HG02678 (cell line): Measurements from ENCODE around the gene CAPN10.

Experiments
- ATAC-seq: cut with Tn5 transposase; IDR thresholded peaks from one replicate; pipeline ENCODE4 v1.9.1; 2021; ENCODE audit warnings: mild to moderate bottlenecking, moderate library complexity; ENCODE audit not compliant: unreplicated experiment

Gene CAPN10

DNA sequence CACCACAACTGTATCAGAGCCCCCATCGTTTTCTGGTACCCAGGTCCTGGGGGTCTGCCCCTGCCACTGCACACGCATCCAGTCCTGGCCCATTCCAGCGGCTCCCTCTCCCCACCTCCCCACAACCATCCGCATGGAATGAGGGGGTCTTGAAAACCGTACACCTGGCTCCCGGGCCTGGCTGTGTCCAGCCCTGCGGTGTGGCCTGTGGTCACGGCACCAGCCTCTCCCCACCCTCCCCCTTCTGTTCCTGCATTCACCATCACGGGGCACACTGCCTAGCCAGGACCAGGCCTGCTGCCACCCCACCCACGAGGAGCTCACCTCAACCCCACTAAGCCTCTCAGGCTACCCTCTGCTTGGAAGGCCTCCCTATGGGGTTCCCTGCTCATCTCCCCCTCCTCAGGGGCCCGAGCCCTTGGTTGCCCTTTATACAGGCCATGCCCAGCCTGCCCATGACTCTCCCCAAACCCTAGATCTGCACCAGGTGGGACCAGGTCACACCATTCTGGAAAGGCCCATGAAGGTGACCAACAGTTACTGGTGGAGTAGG, 50.1 kb downstream of the CAPN10 start:
- no peak for ATAC-seq

DNA sequence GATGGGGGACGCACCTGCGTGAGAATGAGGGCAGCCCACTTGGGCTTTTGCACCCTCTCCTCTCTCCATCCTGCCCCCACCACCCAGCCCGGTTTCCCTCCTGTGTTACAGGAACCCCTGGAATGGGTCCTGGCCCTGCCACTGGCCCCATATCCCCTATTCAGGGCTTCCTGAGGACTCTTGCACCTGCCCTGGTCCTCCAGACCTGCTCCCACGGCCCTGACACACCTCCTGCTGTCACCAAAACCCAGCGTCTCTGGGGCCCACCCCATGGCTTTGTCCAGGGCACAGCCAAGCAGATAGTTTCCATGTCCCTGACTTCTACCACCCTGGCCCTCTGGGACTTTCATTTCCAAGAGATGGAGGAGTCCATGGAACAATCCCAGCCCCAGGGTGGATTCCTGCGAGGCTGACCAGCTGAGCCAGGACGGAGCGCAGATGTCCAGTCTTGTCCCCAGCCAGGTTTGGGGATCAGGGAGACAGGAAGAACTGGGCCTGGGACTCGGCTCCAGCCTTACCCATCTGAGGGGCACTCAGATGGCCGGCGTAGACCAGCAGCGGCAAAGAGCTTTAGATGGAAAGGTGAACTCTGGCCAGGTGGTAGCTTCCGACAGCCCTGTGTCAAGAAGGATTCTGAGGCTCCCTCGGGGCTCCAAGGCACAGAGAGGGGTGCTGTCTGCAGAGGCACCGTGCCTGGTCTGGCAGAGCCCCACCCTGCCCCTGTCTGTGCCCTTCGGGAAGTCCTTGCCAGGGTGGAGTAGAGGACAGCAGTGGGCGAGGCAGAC, 50.8 kb downstream of the CAPN10 start:
- ATAC-seq: no peak

DNA sequence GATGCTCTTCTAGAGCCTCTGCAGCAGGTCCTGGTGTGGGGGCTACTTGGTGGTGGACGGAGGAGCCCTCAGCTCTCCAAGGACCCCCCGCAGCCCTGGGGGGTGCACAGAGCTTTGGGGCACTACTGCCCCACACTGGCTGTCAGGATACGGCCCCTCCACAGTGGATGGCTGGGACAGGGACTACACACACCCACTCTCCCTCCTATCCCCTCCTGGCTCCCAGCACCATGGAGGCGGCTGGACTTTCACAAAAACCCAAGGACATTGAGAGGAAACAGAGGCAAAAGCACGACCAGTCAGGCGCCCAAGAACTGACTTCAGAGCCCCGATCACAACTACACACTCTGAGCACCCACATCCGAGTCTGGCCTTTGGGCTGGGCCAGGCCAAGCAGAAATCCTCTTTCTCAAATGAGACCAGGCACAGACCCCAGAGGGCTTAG, 51.4 kb downstream of the CAPN10 start:
- no peak for ATAC-seq

DNA sequence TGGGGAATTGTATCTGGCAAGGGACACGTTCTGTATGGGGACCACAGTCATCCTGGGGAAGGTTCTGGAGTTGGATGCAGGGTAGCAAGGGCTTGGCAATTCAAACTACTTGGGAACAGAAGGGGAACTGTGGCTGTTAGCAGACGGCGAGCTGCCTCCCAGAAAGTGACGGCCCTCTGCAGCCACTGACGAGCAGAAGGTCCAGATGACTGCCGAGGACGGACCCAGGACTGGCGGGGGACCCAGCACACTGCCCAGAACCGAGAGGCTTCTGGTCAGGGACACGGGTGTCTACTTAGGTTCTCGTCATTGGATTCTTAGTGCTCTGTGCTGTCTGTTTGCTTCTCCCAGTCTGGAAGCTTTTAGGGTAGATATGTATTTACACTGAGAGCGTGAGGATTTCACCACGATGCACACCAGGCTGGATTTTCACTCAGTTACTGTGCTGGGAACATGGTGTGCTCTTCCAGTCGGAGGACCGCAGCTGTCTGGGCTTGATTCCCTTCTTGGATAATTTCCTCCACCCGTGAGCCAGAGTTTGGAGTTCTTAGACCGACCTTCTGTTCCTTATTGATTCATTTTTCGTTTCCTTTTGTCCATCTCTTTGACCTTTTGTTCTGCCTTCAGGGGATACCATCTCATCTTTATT, 52.1 kb downstream of the CAPN10 start:
- no peak for ATAC-seq

DNA sequence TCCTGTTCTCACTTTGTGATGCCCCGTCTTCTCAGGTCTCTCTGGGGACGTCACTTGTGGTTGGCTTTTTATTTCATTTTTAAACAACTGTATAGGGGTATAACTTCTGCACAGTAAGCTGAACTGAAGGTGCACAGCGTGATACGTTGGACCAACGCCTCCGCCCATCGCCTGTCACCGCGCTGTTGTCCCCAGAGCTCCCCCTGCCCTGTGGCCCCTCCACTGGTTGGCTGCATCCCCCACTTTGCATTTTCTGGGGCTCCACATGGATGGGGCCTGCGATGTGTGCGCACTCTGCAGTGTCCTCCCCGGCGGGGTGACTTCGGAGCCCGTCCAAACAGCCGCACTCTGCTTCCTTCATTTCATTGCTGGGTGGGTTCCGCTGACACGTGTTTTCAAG, 53.0 kb downstream of the CAPN10 start:
- no peak for ATAC-seq

DNA sequence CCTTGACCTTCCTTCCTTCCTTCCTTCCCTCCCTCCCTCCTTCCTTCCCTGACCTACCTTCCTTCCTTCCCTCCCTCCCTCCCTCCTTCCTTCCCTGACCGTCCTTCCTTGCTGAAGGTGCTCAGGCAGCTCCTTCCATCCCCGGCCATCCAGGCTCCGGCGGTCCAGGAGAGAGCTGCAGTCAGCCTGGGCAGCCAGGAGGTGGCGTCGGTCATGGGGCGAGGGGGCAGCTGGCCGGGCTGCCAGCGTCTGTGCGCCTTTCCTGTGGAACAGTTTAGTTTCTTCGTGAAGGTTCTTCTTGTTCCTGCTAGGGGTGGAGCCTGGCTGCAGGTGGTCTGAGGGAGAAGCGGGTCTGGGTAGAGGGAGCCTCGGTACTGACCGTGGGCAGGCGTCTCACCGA, 54.4 kb downstream of the CAPN10 start:
- ATAC-seq: no peak

DNA sequence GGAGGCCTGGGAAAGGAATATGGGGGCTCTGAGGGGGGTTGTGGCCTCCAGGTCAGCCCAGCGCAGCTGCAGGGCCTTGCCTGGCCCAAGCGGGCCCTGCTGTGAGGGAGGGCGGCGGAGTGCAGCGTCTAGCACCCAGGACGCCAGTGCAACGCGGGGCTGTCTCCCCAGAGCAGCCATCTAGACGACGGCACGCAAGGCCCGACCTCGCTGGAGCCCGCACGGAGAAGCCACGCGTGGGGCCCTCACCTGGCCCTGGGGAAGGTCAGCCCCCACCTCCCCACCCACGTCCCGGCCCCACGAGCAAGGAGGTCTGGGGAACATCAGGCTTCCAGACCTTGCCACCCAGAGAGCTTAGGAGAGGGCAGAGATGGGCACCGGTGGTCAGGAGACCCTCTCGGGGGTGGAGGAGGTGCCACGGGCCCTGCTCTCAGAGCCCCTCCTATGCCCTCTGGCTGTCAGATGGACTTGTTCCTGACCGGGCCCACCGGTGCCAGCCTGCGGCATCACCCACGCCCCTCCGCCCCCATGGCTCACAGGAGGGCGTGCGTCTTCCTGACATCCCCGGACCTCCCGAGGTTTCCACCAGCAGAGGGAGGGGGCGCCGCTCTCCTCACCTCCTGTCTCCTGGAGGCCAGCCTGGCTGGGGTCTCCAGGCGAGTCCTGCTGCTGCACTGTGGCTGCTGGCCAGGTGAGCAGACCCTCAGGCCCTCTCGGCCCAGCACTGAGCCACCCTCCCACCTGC, 55.7 kb downstream of the CAPN10 start:
- no peak for ATAC-seq

DNA sequence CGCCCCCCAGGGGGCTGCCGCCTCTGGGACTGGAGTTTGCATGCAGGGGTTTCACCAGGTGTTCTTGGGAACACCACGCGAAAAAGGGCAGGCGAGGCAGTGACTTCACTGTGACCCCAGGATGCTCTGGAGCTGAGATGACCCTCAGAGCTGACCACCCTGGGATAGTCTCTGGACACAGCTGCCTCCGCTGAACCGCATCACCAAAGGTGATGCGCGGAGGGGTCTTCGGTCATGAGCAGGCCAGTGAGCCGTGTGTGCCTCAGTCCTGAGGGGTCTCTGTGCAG, 56.2 kb downstream of the CAPN10 start:
- no peak for ATAC-seq

DNA sequence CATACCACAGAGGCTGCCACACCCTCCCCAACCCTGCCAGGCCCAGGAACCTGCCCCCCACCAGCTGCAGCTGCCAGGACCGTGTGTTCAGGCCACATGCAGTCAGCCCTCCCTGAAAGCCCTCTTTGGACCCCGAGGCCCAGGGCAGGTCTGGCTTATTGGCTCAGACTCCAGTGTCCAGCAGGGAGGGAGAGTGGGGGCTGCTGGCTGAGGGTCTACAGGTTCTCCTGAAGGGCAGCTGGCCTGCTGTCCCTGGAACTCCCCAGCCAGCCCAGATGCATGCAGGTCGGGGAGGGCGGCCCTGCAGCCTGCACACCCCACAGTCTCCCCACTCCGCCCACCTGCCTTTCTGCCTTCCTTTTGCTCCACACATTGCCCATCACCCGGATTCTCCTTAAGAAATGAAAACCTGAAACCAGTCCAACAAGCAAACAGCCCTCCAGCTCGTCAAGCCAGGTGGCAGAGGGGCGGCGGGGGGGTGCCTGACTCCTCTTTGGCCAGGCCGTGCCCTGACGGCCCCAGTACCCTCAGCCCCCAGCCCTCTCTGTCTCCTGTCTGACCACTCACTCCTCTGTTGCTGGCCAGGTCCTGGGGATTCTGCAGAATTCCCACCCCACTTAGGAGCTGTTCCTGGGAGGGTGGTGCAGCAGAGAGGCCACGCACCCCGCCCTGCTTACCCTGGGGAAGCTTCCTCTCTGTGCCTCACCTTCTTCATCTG, 56.7 kb downstream of the CAPN10 start:
- no peak for ATAC-seq

DNA sequence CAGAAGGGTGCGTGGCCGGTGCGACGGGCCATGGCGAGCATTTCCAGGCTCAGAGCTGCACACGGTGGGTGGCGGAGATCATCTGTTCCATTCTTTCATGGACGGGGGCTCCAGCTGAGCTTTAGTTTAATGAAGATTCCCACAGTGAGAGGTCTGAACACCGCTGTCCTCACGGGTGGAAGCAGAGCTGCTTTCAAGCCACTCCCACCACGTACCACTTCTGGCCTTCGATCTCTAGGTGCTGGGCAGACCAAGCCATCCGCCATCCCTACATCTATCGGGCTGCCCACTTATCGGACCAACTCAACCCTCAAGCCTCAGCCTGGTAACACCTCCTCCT, 57.2 kb downstream of the CAPN10 start:
- no peak for ATAC-seq

DNA sequence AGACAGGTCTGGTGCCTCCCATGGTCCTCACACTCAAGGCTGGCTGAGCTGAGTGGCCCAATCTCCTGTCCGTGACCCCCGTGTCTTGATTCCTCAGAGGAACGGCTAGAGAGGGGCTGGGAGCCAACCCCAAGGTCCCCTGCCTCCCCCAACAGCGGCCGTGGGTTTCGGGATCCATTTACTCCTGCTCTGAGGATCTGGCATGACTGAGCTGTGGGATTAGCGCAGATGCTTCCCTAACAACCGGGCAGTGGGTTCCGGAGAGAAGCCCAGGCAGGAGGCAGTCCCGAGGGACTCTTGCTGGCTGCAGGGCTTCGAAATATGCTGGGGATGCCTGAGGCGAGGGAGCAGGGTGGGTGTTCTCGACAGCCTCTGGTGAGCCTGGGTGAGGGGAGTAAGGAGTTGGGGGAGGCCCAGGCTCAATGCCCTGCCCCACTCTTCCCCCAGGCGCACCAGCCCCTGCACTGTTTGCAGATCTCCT, 57.7 kb downstream of the CAPN10 start:
- ATAC-seq: no peak

DNA sequence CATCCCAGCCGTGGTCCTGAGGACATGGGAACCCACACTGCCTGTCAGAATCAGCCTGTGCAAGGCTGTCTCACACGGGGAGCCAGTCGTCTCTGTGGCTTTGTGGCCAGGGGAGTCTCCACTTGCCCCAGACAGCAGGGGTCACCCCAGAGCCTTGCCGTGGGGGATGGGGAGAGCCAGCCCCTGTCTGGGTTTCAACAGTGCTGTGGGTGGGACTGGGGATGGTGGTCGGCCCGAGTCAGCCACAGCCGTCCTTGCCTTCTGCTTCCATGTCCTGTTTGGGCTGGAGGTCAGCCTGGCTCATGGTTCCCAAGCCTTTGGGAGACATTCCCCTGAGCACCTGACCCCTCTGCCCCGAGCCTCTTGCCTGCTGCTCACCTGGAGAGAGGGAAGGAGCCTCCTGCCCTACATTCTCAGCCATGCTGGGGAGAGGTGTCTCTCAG, 58.3 kb downstream of the CAPN10 start:
- ATAC-seq: no peak

DNA sequence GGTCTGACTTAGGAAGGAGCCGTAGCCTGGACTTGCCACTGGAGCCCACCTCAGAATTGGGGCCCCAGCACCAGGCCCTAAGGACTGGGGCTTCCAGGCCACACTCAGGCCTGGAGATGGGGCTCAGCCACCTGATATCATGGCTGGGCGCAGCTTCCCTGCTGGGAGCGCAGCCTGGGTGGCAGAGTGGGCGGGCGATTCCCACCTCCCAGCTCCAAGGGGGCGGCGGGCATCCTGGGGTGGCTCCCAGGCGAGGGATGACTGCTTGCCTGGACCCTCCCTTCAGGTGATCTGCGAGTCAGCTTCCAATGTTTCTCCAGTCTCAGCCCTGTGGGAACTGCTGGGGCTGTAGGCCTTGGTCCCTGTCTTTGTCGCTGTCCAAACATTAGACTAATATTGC, 58.8 kb downstream of the CAPN10 start:
- no peak for ATAC-seq

DNA sequence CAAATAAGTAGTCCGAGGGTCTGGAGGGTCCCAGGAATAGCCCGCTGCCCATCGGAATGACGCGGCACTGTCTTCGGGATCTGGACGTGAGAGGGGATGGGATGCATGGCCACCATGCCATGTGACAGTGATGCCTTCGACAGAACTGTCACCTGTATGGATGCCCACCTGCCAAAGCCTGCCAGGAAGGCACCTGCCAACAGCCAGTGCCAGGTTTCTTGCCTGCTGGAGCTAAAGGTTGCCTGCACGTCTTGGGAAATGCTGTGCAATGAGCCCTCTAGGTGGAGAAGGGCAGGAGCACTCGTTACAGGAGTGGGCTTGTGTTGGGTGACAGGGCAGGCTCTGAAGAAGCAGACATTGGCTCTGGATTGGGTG, 59.3 kb downstream of the CAPN10 start:
- no peak for ATAC-seq

DNA sequence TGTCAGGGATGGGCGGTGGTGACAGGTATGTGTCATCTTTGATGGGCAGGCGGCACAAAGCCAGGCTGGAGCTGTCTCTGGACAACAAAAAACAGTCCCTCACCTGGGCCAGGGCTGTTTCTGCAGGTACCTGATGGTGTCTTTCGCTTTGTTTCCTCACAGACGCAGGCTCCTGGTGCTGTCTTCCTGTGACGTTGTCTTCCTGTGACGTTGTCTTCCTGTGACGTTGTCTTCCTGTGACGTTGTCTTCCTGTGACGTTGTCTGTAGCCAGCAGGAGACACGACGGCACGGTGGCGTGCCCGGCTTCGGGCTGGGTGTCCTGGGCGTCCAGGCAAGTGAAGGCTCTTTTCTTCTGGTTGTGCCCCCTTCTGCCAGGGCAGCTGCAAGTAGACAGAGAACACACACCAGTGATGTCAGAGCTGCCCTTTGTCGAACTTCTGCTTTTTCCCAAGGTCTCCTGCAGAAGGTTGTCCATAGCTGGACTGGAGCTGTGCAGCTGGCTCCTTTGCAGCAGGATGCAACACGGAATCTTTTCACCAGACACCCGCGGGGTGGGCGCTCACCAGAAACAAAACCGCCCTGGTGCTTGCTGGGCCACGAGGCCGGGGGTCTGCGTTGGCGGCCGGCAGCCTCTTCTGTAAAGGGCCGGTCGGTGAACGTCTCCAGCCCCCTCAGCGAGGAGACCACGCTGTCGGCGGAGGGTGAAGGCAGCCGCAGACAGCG, 59.8 kb downstream of the CAPN10 start:
- no peak for ATAC-seq

DNA sequence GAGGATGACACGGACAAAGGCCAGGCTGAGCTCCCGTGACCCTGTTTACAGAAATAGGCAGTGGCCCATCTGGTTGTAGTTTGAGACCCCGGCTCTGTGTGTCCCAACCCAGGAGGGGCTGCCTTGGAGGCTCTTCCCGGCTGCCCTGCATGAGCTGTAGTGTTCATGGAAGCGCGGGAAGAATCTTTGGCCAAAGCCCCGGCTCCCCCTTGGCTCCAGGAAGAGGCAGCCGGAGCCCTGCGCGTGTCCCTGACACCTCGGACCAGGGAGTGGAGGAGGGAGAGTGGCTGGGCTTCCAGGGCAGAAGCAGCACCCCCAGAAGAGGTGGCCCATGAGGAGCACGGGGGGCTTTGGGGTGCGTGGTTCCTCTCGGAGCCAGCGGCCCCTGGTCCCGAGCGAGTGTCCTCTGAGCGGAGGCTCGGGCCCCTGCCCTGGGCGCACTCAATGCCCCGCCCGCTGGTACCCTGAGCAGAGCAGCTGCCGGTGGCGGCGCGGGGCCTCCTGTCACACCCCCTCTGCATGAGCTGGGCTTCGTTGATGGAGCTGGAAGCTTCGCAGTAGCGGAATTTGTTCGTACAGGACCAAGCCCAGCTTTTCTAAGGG, 60.5 kb downstream of the CAPN10 start:
- no peak for ATAC-seq

DNA sequence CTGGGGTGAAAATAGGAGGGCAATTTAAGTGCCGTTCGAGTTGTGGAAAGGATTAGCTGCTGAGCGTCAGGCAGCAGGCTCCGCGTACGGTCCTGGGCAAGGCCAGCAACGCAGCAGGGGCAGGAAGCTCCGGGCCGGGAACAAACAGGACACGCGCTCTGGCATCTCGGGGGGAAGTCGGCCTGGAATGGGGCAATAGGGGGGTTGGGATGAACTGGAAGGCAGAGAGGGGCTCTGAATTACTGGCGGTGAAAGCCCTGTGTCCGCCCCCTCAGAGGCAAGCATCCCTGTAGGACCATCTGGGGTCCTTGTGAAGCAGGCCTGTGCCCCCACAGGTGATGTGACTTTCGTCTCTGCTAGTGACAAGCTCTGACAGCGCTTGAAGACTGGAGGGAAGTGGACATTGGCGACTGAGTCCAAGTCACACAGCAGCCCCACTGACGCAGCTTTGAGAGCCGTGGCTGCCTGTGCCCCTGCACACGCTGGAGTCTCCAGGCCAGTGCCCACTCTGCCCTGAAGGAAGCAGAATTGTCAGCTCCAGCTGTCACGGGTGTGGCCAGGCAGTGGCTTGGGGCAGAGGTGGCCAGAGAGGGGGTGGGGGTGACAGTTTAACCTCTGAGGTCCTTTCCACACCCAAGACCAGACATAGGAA, 61.1 kb downstream of the CAPN10 start:
- no peak for ATAC-seq

DNA sequence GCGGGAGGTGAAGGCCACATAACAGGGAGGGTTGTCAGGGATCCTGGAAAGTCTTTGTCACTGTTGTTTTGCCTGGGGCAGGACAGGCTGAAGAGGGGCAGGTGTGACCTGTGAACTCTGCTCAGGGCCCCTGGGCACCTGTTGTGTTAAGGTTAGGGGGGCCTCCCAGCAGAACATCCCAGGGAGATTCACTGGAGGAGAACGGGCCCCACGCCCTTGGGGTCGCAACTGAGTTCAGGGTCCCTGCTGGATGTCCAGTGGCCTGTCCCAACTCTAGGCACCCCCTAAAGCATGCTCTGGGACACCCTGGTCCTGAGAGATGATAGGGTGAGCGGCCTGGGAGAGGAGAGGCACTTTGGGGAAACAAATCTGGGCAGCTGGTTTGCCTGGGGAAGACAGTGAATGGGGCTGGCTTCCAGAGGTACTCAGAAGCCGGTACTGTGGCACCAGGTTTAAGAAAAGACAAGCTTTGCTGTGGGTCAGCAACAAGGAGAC, 61.7 kb downstream of the CAPN10 start:
- ATAC-seq: no peak
